ENCODE data around the gene SIN3B. TPM values are rescaled to one million over a fixed set of nuclear protein-coding genes. Genes with fewer than 3 reads are reported as not detected.
A peak's percentile ranks its signal among the peaks of the same experiment; 100 is the strongest.

SIN3B gene, protein sequence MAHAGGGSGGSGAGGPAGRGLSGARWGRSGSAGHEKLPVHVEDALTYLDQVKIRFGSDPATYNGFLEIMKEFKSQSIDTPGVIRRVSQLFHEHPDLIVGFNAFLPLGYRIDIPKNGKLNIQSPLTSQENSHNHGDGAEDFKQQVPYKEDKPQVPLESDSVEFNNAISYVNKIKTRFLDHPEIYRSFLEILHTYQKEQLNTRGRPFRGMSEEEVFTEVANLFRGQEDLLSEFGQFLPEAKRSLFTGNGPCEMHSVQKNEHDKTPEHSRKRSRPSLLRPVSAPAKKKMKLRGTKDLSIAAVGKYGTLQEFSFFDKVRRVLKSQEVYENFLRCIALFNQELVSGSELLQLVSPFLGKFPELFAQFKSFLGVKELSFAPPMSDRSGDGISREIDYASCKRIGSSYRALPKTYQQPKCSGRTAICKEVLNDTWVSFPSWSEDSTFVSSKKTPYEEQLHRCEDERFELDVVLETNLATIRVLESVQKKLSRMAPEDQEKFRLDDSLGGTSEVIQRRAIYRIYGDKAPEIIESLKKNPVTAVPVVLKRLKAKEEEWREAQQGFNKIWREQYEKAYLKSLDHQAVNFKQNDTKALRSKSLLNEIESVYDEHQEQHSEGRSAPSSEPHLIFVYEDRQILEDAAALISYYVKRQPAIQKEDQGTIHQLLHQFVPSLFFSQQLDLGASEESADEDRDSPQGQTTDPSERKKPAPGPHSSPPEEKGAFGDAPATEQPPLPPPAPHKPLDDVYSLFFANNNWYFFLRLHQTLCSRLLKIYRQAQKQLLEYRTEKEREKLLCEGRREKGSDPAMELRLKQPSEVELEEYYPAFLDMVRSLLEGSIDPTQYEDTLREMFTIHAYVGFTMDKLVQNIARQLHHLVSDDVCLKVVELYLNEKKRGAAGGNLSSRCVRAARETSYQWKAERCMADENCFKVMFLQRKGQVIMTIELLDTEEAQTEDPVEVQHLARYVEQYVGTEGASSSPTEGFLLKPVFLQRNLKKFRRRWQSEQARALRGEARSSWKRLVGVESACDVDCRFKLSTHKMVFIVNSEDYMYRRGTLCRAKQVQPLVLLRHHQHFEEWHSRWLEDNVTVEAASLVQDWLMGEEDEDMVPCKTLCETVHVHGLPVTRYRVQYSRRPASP
- 10 to 100 TPM; 57.9 to 79.8 TPM for total RNA-seq

DNA sequence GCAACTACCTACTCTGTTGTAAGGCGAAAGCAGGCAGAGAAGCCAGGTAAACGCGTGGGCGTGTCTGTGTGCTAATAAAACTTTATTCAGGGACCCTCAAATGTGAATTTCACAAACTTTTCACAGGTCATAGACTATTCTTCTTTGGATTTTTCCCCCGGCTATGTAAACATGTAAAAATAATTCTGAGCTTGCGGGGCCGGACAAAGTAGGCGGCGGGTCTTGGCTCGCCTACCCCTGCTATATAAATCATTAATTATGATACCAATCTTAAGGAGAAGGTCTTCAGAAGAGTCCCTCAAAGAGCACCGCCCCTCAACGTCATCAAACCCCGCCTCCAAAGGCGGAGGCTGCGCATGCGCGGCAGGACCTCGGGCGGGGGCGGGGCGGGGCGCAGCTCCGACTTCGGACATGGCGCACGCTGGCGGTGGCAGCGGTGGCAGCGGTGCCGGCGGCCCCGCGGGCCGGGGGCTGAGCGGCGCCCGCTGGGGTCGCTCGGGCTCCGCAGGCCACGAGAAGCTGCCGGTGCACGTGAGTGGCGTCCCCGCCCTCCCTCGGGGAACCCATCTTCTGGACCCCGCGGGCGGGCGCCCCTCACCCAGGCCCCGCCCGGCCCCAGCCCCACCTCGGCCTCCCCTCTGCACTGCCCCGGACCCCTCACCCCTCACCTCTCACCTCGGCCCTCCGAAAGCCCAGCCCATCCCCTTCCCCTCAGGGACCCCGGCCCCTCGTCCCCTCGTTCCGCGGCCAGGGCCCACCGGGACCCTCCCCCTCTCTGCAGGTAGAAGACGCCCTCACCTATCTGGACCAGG is at the start of gene SIN3B:
TSS of gene SIN3B (plus strand) at position 389 of the 812 bp plus-strand sequence. CDS start at position 412, 23 bp downstream.
- Histone ChIP-seq H3K9me3 (no peaks in the 10 kb centered on the region), H3K27me3 (replicated peaks; ENCODE audit: insufficient read depth) (no peaks in the 10 kb centered on the region), H3K4me3 (peak within 1 kb of the TSS; percentile 91), H3K4me1 (ENCODE audit: control insufficient read depth in 1 of 2, low read depth in 2 of 2) (peaks cover 0 to 35% of the 10 kb centered on the region in 2 donors), H3K36me3 (peaks cover 20% of the 10 kb centered on the region), H3K27ac (peak within 1 kb of the TSS; percentile 40 to 51)
- ATAC-seq (ENCODE audit: insufficient number of reproducible peaks, low FRiP score, low read depth) (peak; percentile 58), DNase-seq (ENCODE audit: low spot score) (no peak)
- TF ChIP-seq, protein P1, sequence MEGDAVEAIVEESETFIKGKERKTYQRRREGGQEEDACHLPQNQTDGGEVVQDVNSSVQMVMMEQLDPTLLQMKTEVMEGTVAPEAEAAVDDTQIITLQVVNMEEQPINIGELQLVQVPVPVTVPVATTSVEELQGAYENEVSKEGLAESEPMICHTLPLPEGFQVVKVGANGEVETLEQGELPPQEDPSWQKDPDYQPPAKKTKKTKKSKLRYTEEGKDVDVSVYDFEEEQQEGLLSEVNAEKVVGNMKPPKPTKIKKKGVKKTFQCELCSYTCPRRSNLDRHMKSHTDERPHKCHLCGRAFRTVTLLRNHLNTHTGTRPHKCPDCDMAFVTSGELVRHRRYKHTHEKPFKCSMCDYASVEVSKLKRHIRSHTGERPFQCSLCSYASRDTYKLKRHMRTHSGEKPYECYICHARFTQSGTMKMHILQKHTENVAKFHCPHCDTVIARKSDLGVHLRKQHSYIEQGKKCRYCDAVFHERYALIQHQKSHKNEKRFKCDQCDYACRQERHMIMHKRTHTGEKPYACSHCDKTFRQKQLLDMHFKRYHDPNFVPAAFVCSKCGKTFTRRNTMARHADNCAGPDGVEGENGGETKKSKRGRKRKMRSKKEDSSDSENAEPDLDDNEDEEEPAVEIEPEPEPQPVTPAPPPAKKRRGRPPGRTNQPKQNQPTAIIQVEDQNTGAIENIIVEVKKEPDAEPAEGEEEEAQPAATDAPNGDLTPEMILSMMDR (IDR thresholded peaks at IDR 0.05): no peak

DNA sequence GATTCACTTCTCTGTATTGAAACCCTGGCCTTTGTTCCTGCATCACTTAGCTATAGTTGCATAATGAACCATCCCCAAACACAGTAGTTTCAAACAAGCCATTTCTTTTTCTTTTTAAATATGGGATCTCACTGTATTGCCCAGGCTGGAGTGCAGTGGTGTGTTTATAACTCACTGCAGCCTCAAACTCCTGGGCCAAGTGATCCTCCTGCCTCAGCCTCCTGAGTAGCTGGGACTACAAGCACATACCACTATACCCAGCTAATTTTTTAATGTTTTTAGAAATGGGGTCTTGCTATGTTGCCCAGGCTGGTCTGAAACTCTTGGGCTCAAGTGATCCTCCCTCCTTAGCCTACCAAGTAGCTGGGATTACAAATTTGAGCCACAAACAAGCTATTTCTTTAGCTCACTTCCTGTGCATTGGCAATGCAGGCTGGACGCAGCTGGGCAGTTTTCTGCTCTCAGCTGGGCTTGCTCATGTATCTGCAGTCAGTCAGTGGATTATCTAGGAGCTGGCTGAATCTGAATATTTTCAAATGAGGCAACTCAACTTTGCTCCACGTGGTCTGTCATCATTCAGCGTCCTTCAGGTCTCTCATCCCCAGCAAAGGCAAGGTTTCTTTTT is 49.5 kb upstream of the SIN3B start:
- DNase-seq (ENCODE audit: low spot score) (no peak), ATAC-seq (ENCODE audit: insufficient number of reproducible peaks, low FRiP score, low read depth) (no peak)
- no peak overlapping the region for H3K4me3 ChIP-seq
- TF ChIP-seq, protein P1 (IDR thresholded peaks at IDR 0.05): no peak
- H3K9me3 ChIP-seq: no peaks in the 10 kb centered on the region
- H3K27me3 ChIP-seq (replicated peaks; ENCODE audit: insufficient read depth): no peaks in the 10 kb centered on the region
- H3K4me1 ChIP-seq (ENCODE audit: control insufficient read depth in 1 of 2, low read depth in 2 of 2): no peaks in the 10 kb centered on the region
- no peak overlapping the region for H3K27ac ChIP-seq
- no peaks in the 10 kb centered on the region for H3K36me3 ChIP-seq

DNA sequence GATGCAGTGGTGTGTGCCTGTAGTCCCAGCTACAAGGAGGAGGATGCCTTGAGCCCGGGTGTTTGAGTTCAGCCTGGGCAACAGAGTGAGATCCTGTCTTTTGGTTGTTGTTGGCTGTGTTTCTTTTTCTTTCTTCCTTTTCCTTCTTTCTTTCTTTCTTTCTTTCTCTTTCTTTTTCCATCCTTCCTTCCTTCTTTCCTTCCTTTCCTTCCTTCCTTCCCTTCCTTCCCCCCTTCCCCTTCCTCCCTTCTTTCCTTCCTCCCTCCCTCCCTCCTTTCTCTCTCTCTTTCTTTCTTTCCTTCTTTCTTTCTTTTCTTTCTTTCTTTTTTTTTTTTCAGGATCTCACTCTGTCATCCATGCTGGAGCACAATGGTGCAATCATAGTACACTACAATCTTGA is 46.5 kb upstream of the SIN3B start:
- Histone ChIP-seq H3K36me3 (no peaks in the 10 kb centered on the region), H3K4me1 (ENCODE audit: control insufficient read depth in 1 of 2, low read depth in 2 of 2) (no peaks in the 10 kb centered on the region), H3K9me3 (no peaks in the 10 kb centered on the region), H3K27ac (no peak overlapping the region), H3K4me3 (no peak overlapping the region), H3K27me3 (replicated peaks; ENCODE audit: insufficient read depth) (no peaks in the 10 kb centered on the region)
- ATAC-seq (ENCODE audit: insufficient number of reproducible peaks, low FRiP score, low read depth) (no peak), DNase-seq (ENCODE audit: low spot score) (no peak)
- TF ChIP-seq, protein P1 (IDR thresholded peaks at IDR 0.05): no peak

DNA sequence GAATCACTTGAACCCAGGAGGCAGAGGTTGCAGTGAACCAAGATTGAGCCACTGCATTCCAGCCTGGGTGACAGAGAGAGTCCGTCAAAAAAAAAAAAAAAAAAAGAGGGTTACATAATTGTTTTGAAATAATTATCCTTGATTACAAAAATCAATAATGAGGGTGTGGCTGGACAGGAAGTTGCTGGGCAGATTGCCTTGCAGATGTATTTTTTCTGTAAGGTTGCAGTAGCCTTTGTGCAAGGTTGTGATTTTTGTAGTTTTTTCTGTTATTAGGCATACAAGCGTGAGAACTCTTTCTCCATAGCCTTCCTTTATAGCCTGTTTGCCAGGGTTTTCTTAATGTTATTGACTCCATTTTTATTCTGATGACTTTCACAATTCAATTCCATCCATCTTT is 40.7 kb upstream of the SIN3B start:
- Histone ChIP-seq H3K27ac (no peak overlapping the region), H3K4me1 (ENCODE audit: control insufficient read depth in 1 of 2, low read depth in 2 of 2) (no peaks in the 10 kb centered on the region), H3K9me3 (peaks cover 18% of the 10 kb centered on the region), H3K4me3 (no peak overlapping the region), H3K36me3 (no peaks in the 10 kb centered on the region), H3K27me3 (replicated peaks; ENCODE audit: insufficient read depth) (no peaks in the 10 kb centered on the region)
- DNase-seq (ENCODE audit: low spot score): no peak
- ATAC-seq (ENCODE audit: insufficient number of reproducible peaks, low FRiP score, low read depth): no peak
- TF ChIP-seq, protein P1 (IDR thresholded peaks at IDR 0.05): no peak
